Stimulated activated CD8-positive, alpha-beta memory T cell treated with anti-CD3 and anti-CD28 coated beads, Interleukin-4, amount 100 ng/mL, for 24 hours (primary cell): Measurements from ENCODE around the gene SUCLA2.
"Not testable (repeated sequence)": the region's sequence is repeated elsewhere in the genome, so short reads cannot be mapped to it uniquely, and the experiment has no call there.

Source experiments
- DNase-seq: peaks from one replicate; pipeline ENCODE4 v3.0.0-alpha.2; 2020; ENCODE audit warnings: low read depth

SUCLA2 gene

GRCh38 chr13:48001114-48001881 is at the start of gene SUCLA2:
SUCLA2 (minus strand) TSS chr13:48001273; CDS start chr13:48001269, 4 bp downstream.
- DNase-seq = peak; percentile 89

- no peak for DNase-seq
These were observed 49.5 kb upstream of the SUCLA2 start for GRCh38 chr13:48050550-48050949.

GRCh38 chr13:48043789-48044503 is 42.9 kb upstream of the SUCLA2 start:
- no peak for DNase-seq

- no peak for DNase-seq
These were observed 41.8 kb upstream of the SUCLA2 start for GRCh38 chr13:48042894-48043293.

GRCh38 chr13:48040896-48041295 is 39.8 kb upstream of the SUCLA2 start:
- no peak for DNase-seq

GRCh38 chr13:48040049-48040448 is 39.0 kb upstream of the SUCLA2 start:
- DNase-seq = no peak

GRCh38 chr13:48038761-48039160 is 37.7 kb upstream of the SUCLA2 start:
- DNase-seq = no peak

GRCh38 chr13:48037346-48038173 is 36.5 kb upstream of the SUCLA2 start, which contains the start of gene NUDT15:
NUDT15 (plus strand) TSS chr13:48037726; CDS start chr13:48037747, 21 bp downstream.
- DNase-seq = peak; percentile 87

- DNase-seq = no peak
These were observed 28.8 kb upstream of the SUCLA2 start for GRCh38 chr13:48029859-48030258.

- DNase-seq = no peak
These were observed 27.0 kb upstream of the SUCLA2 start for GRCh38 chr13:48028066-48028465.

- DNase-seq = no peak
These were observed 18.7 kb upstream of the SUCLA2 start for GRCh38 chr13:48019796-48020195.

- DNase-seq = no peak
These were observed 17.6 kb upstream of the SUCLA2 start for GRCh38 chr13:48018637-48019036.

GRCh38 chr13:48014359-48014758 is 13.3 kb upstream of the SUCLA2 start:
- no peak for DNase-seq

- no peak for DNase-seq
These were observed 11.6 kb upstream of the SUCLA2 start for GRCh38 chr13:48012668-48013067.

GRCh38 chr13:48010698-48011097 is 9.6 kb upstream of the SUCLA2 start:
- DNase-seq = no peak

- no peak for DNase-seq
These were observed 8.2 kb upstream of the SUCLA2 start for GRCh38 chr13:48009284-48009683.

- no peak for DNase-seq
These were observed 5.3 kb upstream of the SUCLA2 start for GRCh38 chr13:48006396-48006795.

- no peak for DNase-seq
These were observed 3.1 kb upstream of the SUCLA2 start for GRCh38 chr13:48004201-48004600.

GRCh38 chr13:48001999-48002398 is 926 bp upstream of the SUCLA2 start:
- not testable (repeated sequence) for DNase-seq

GRCh38 chr13:48000559-48001113 is 437 bp downstream of the SUCLA2 start:
- DNase-seq = peak; percentile 7

- DNase-seq = no peak
These were observed 1.1 kb downstream of the SUCLA2 start for GRCh38 chr13:47999973-48000372.

- no peak for DNase-seq
These were observed 3.7 kb downstream of the SUCLA2 start for GRCh38 chr13:47997384-47997783.
